Peyer's patch (tissue), 4 donors: ENCODE measurements around the gene URB2. TPM values are rescaled to one million over a fixed set of nuclear protein-coding genes. Genes with fewer than 3 reads are reported as not detected.

Experiments used
- DNase-seq, 3 donors: peaks; one replicate each; pipeline ENCODE4 v3.0.0-alpha.2; 2017 to 2019
- H3K27ac ChIP-seq, 4 donors: fragments of 200-600 bp; sonication (generic); one replicate each; pipeline ENCODE4 v1.5.1; 2016 to 2019
- H3K27me3 ChIP-seq, 2 donors: fragments of 200-600 bp; sonication (generic); one replicate each; pipeline ENCODE4 v1.5.1; 2019
- H3K36me3 ChIP-seq, 3 donors: fragments of 200-600 bp; sonication (generic); one replicate each; pipeline ENCODE4 v1.5.1; 2016 to 2019
- H3K4me1 ChIP-seq, 4 donors: fragments of 200-600 bp; sonication (generic); one replicate each; pipeline ENCODE4 v1.5.1; 2016 to 2019
- H3K4me3 ChIP-seq, 4 donors: fragments of 200-600 bp; sonication (generic); 1 replicate in 3 of 4; 2 replicates in 1 of 4; pipeline ENCODE4 v1.5.1; 2016 to 2019; ENCODE audit warnings: mild to moderate bottlenecking in 1 of 4
- H3K9me3 ChIP-seq, 4 donors: fragments of 200-600 bp; sonication (generic); one replicate each; pipeline ENCODE4 v1.5.1; 2016 to 2019; ENCODE audit warnings: mild to moderate bottlenecking in 1 of 4
- POLR2A ChIP-seq, 2 donors: fragments of 450-650 bp; IDR thresholded peaks; one replicate each; pipeline ENCODE4 v1.5.1; 2017; ENCODE audit warnings: antibody characterized with exemption in 2 of 2, mild to moderate bottlenecking in 2 of 2, moderate library complexity in 2 of 2
- total RNA-seq, 4 donors: library from RNA; depleted of rRNA; stranded (reverse); fragments of >200 nt; gene quantifications; one replicate each; pipeline ENCODE4 v1.1.0, GENCODE V29; 2016
- TF ChIP-seq, protein P1 (sequence below), 6 experiments: fragments of 450-650 bp in 4 of 6; fragments of 200-600 bp in 2 of 6; sonication (generic) in 1 of 6; IDR thresholded peaks; one replicate each; pipeline ENCODE4 v1.5.1; 2017 to 2019; ENCODE audit warnings: antibody characterized with exemption in 6 of 6, mild to moderate bottlenecking in 3 of 6, moderate library complexity in 1 of 6

URB2 gene
- total RNA-seq, 4 donors from 2014 or later: 3.7 to 10.7 (median 8.3) TPM

DNA sequence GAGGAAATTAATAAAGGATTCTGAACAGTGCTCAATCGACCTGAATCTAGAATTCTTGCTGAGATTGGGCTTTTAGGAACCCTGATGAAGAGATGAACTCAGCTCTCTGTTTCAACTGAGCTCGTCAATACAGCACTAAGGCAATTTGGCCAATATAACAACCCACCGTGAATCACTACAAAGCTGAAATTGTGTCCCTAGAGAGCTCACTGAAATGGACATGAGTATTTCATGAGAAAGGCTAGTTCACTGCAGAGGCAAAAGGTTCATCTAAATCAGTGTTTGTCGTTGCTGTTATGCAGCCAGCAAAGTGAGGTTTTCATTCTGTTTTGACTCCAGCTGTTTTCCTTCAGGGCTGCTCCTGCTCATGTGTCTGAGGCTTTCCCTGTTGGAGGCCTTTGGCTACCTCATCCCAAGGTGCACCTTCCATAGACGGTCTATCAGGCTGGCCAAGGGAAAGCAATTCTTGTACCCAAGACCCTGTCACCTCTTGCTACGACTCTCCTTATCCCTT is 83.5 kb downstream of the URB2 start:
- Histone ChIP-seq H3K36me3 (no peaks in the 10 kb centered on the region), H3K27me3 (no peaks in the 10 kb centered on the region), H3K4me3 (no peak overlapping the region), H3K27ac (no peak overlapping the region), H3K9me3 (peaks cover 0 to 3% (median 0%) of the 10 kb centered on the region in 4 donors), H3K4me1 (no peaks in the 10 kb centered on the region)
- no peak for DNase-seq
- TF ChIP-seq POLR2A (IDR thresholded peaks at IDR 0.05): no peak
- TF ChIP-seq, protein P1, sequence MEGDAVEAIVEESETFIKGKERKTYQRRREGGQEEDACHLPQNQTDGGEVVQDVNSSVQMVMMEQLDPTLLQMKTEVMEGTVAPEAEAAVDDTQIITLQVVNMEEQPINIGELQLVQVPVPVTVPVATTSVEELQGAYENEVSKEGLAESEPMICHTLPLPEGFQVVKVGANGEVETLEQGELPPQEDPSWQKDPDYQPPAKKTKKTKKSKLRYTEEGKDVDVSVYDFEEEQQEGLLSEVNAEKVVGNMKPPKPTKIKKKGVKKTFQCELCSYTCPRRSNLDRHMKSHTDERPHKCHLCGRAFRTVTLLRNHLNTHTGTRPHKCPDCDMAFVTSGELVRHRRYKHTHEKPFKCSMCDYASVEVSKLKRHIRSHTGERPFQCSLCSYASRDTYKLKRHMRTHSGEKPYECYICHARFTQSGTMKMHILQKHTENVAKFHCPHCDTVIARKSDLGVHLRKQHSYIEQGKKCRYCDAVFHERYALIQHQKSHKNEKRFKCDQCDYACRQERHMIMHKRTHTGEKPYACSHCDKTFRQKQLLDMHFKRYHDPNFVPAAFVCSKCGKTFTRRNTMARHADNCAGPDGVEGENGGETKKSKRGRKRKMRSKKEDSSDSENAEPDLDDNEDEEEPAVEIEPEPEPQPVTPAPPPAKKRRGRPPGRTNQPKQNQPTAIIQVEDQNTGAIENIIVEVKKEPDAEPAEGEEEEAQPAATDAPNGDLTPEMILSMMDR (IDR thresholded peaks at IDR 0.05): no peak

Other genes starting within 250 kb of the URB2 start
- gene ACTA1, start 192.2 kb upstream of the URB2 start, total RNA-seq: 1 to 10 TPM in 1 of 4 donors, not detected in 3; 3.3 TPM
- 10 to 100 TPM; 15.4 to 40.4 (median 25.5) TPM for gene NUP133, start 117.9 kb upstream of the URB2 start, total RNA-seq
- gene ABCB10, start 67.5 kb upstream of the URB2 start, total RNA-seq: 10 to 100 TPM; 16.5 to 41.0 (median 20.9) TPM
- 10 to 100 TPM; 10.5 to 33.0 (median 24.3) TPM for gene TAF5L, start 125 bp upstream of the URB2 start, total RNA-seq